HG03159 (cell line): Measurements from ENCODE around the gene FDXR.

Source experiments
- ATAC-seq: cut with Tn5 transposase; IDR thresholded peaks from one replicate; pipeline ENCODE4 v1.9.1; 2021; ENCODE audit warnings: mild to moderate bottlenecking, moderate library complexity; ENCODE audit not compliant: unreplicated experiment

The FDXR gene

DNA sequence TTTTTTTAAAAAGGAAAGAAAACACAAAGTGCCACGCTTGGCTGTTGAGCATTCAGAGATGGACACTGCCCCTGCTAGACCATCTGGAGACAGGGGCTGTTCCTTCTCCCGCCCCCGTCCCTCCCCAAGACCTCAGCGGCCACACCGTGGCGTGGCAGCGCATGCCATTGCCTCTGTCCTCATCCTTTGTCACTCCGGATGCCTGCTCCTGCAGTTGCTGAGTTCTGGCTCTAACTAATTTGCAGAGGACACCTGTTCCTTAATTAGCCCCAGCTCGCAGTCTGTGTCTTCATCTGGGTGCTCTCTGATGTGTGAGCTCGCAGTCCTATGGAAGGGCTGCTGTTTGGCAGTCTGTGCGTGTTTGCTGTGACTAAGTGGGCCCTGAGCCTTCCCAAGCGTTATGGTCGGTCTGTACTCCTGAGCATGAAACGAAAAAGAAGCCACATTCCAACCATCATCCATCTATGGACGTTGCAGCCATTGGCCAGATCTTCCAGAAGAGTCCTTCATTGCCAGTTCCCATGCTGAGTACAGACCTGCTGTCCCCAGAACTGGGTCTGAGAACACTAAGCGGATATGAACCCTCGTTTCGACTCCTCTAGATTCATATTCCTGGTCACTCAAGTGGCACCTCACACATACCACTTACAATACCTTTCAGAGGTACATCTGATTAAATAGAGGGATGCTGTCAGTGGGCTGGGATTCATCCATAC is 55.7 kb downstream of the FDXR start:
- no peak for ATAC-seq

DNA sequence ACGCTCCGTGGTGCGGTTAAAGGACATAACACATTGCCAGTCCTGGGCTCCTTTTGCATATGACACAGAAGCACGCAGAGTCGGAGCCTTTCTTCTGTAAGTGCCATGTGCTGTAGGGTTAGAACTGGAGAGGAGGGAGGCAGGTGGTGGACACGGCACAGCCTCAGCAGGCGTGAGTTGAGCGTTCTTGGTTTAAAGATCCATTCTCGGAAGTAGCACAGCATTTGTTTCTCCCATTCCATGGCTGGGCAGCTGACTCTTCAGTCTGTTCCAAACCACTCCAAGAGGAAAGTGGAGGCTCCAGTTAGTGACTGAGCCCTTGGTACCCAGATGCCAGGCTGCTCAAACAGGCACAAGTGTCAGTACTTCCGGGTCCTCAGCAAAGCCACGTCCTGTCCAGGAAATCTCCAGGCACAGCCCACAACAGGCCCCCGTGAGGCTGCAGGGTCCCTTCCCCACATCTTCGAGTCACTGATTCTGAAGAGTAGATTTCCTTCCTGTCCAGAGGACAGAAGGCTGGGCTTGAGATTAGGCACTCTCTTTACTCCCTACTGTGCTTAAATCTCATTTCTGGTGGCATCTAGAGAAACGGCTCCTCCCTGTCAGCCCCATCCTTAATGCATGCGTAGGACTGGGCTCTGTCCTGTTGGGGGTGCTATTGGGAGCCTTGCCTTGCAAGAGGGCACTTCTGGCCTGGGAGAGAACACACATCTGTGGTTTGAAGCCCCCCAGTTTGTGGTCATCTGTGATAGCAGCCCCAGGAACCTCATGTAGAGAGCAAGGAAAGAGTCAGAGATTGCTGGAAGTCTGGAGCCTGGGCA is 57.0 kb downstream of the FDXR start:
- ATAC-seq = no peak

DNA sequence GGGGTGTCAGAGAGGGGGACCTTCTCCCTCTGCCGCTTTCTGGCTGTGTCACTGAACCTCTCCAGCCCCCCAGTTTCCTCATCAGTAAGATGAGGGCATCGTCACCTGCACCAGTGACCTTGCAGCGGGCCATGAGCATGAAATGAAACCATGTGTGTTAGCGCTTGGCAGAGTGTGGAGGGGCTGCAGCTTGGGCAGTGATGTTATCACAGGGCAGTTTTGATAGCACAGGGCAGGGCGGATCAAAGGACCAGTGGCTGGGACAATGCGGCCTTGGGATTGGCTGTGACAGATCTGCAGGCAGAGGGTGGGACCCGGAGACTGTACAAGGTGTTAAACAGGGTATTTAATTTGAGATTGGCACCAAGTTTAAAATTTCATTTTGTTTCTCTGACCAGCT is 57.7 kb downstream of the FDXR start:
- ATAC-seq = no peak

DNA sequence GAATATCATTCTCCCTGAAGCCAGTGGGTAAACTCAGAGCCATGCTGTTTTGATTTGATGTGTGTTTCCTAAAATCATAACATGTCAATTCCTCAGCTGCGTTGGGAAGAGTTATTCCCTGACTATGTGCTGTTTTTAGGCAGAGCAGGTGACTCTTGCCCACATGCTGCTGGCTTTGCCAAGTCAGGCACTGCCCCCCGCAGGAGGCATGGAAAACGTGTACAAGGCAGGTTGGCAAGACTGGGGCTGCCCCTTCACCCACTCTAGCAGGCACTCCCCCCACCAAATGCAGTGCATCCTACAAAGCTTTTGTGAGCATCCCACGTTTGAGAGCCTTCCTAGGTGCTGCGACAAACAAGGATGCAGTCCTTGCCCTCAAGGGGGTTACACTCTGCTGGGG is 58.3 kb downstream of the FDXR start:
- ATAC-seq = no peak
